SH-SY5Y (cell line): ENCODE data around the gene MAGIX.

Source experiments
- GATA2 ChIP-seq: IDR thresholded peaks from 2 replicates; pipeline ENCODE4 v1.6.1; 2011; ENCODE audit warnings: mild to moderate bottlenecking, low read depth, low read length
- GATA3 ChIP-seq: IDR thresholded peaks from 2 replicates; pipeline ENCODE4 v1.6.1; 2011; ENCODE audit warnings: low read depth, mild to moderate bottlenecking, low read length, moderate library complexity

DNA sequence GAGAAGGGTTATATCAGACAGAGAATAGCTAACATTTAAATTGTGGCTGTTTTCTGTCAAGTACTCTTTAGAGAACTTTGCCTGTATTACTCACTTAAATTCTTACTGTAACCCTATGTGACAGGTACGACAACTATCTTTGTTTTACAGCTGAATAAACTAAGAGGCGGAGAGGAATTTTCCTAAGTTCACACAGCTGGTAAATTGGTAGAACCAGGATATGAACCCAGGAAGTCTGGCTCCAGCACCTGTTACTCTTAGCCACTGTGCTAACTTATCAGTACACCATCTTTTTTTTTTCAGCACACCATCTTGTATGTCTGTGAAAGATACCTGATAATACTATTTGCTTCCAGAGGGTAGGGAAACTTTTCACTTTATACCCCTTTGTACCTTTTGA is 39.5 kb downstream of the MAGIX start:
- TF ChIP-seq GATA2, result no peak
- TF ChIP-seq GATA3, result no peak
